HG02759 (cell line): Measurements from ENCODE around the gene OPHN1.
"Not testable (repeated sequence)": the region's sequence is repeated elsewhere in the genome, so short reads cannot be mapped to it uniquely, and the experiment has no call there.

Experiments used
- ATAC-seq: cut with Tn5 transposase; IDR thresholded peaks from one replicate; pipeline ENCODE4 v1.9.1; 2021; ENCODE audit warnings: mild to moderate bottlenecking, moderate library complexity; ENCODE audit not compliant: unreplicated experiment

The OPHN1 gene

GRCh38 chrX:68365341-68365740, 68.0 kb downstream of the OPHN1 start:
- no peak for ATAC-seq

DNA sequence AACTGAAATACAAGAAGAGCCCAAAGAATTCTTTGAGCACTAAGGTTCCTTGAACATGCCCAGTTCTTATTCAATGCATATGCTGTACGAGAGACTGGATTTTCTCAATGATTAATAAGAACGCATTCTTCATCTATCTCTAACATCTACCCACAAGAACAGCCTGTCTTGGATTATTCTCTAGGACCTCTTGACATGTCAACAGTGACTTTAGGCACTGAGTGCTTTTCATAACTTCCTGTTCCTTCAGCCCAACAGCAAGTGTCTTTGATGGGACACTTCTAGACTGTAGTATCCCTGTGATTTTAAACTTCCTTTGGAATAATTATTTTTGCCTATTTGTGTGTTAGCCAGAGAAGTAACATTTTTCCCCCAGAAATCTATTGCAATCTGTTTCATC, 69.3 kb downstream of the OPHN1 start:
- no peak for ATAC-seq

GRCh38 chrX:68358679-68359078, 74.6 kb downstream of the OPHN1 start:
- ATAC-seq = no peak

DNA sequence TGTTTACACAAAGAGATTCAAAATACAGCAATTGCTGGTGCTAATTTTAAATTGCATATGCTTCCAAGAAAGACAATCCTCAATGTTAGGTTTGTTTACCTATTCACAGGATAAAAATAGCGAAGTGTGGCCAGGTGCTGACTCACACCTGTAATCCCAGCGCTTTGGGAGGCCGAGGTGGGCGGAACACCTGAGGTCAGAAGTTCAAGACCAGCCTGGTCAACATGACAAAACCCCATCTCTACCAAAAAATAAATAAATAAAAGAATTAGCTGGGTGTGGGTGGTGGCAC, 77.7 kb downstream of the OPHN1 start:
- ATAC-seq = no peak

DNA sequence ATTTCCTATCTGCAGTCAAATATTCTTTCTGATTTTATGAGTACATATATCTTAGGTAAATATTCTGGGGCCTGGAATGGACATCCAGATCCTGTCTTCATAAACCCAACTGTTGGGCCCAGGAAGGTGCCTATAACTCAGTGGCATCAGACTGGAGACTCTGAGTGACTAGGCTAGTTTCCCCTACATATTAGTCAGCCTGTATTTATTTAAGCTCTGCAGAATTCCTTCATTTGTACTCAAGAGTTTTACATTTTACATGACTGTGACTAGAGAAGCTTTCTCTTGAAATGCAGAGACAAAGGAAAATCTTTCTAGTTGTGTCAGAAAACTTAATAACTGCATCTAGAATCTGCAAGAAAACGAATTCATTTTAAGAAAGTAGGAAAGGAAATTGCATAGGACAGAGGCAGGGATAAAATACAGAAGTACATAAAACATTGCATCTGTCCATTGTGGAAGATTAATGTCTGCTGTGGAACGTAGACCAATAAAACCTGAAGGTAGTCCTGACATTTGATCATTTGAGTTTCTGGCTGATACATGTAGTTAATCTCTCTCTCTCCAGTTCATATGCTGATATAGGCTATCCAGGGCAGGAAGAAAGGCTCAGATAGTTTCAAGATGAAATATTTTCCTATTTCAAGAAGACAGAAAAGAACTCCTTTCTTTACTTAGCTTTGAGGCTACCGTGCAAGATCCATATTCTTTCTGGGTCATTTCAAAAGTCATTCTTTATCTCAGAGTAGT, 78.2 kb downstream of the OPHN1 start:
- ATAC-seq = no peak

DNA sequence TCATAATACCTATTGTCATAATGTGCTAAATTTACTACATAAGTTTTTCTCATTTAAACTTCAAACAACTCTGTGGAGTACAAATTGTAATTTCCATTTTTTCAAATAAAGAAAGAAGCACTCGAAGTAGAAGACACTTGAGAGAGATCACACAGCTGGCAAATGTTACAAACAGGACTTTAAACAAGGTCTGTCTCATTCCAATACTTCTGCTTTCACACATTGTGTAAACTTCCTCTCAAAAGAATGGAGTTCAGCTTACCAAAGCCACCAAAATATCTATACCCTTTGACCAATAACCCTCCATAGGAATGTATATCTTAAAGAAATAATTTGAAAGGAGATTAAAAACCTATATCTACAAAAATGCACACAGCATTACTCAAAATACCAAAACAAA, 88.3 kb downstream of the OPHN1 start:
- ATAC-seq = no peak

DNA sequence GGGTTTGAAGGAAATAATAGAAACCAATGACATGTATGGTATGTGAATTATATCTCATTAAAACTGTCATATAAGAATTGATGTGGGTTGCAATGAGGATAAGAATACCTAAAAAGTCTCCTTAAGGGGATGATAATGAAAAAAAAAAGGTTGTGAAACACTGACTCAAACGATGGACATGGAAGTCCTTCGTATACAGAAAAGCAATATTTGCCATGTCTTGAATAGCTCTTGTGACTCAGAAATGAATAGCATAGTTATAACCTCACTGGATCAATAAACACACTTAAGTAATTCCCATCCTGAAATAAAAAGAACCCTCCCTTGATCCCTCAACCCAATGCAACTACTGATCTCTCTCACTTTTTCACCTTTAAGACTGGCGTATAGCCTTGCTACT, 89.7 kb downstream of the OPHN1 start:
- no peak for ATAC-seq

DNA sequence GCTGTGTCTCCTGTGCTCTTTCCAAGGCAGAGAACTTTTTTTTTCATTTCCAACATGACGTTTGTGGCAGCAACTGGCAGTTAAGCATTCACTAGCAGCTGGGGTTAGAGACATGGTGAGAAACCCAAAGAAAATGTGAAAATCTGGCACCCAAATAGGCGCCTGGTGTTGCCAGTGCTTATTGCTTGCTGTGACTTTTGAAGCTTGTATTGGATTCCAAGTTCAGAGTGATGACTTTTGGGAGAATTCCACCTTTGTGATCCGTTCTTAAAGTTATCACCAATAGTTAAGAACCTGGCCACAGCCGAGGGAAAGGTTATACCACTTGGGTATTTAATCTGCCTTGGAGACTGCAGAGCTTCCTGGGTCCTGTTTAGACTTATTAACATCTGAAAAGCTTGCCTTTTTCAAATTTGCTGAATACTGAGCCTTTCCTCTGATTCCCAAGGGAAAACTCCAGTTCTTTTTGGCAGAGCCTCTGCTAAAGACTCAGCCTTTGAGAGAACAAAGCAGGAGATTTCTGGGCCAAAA, 101.0 kb downstream of the OPHN1 start:
- ATAC-seq = no peak

GRCh38 chrX:68326841-68327240, 106.5 kb downstream of the OPHN1 start:
- ATAC-seq = not testable (repeated sequence)

- ATAC-seq = no peak
Measured at GRCh38 chrX:68307769-68308168, 125.5 kb downstream of the OPHN1 start.

GRCh38 chrX:68304602-68305001, 128.7 kb downstream of the OPHN1 start:
- ATAC-seq = no peak

GRCh38 chrX:68299898-68300297, 133.4 kb downstream of the OPHN1 start:
- ATAC-seq = no peak

GRCh38 chrX:68292471-68292870, 140.8 kb downstream of the OPHN1 start:
- ATAC-seq = no peak

DNA sequence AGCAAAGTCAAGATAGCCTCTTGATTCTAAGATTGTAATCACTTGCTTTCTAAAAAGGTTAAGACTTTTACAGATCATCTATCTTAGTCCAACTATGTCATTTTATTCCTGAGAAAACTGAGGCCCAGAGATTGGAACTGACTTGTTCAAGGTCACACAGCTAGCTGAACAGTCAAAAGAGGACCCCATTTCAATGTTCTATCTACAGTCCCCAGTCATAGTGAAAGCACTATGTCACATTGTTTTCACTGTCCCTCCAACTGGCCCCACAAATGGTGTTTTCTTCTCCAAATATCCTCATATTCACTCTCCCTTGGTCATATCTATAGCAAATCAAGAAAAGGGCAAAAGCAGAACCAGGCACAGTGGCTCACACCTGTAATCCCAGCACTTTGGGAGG, 145.2 kb downstream of the OPHN1 start:
- no peak for ATAC-seq

- no peak for ATAC-seq
Measured at GRCh38 chrX:68287419-68287818, 145.9 kb downstream of the OPHN1 start.

- no peak for ATAC-seq
Measured at GRCh38 chrX:68286980-68287379, 146.3 kb downstream of the OPHN1 start.

DNA sequence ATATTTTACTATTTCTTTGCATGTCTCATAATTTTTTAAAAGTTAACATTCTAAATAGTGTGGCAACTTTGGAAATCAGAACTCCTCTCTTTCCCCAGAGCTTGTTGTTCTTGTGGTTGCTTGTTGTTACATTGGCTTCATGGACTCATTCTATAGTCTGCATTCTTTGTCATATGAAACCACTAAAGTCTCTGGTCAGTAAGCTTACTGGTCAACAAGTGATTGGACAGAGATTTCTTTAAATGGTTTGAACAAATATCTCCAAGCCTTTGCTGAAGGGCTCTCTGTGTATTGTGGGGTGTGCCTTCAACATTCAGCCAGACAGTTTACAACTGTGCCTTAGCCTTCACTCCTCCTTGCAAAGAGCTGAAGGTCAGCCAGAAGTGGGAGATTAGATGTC, 147.2 kb downstream of the OPHN1 start:
- ATAC-seq = no peak

- no peak for ATAC-seq
Measured at GRCh38 chrX:68284281-68284904, 148.9 kb downstream of the OPHN1 start.

GRCh38 chrX:68273887-68274286, 159.4 kb downstream of the OPHN1 start:
- ATAC-seq = no peak

GRCh38 chrX:68264793-68265192, 168.5 kb downstream of the OPHN1 start:
- not testable (repeated sequence) for ATAC-seq

- ATAC-seq = no peak
Measured at GRCh38 chrX:68261060-68261672, 172.1 kb downstream of the OPHN1 start.

- no peak for ATAC-seq
Measured at GRCh38 chrX:68256990-68257389, 176.3 kb downstream of the OPHN1 start.
